Ramos (cell line): ENCODE results near the gene SORCS1.

Source experiments
- in situ Hi-C: fragments of 300-500 bp; cut with MboI; formaldehyde crosslinking; loops from one replicate; pipeline ENCODE4 v1.14.3; 2022; ENCODE audit warnings: low sequenced_read_pairs; ENCODE audit not compliant: unreplicated experiment

SORCS1 gene

DNA sequence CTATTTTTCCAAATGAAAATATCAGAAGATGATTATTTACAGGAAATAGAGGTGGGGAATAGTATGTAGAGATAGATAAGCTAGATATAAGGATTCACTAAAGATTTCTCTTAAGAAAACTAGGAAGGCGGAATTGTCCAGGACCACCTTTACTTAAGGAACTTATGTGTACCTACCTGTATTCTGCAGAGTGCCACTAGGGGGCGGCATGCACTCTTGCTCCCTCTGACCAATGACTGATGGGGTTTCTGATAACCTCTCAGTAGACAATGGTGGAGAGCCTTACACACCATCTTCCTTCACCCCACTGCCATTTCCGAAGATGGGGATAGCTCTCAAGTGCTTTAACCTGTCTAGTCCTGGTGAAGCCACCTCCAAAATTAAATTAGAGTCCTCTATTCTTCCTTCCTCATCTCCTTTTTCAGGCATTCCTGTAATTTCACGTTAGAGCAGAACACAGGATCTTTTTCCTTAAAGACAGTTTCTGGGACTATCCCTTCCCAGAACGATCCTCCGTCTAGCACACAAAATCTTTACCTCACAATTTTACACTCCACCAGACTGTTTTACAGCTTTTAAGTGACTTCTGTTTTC is 453.1 kb downstream of the SORCS1 start:
- in situ Hi-C loops, result no loop called here

DNA sequence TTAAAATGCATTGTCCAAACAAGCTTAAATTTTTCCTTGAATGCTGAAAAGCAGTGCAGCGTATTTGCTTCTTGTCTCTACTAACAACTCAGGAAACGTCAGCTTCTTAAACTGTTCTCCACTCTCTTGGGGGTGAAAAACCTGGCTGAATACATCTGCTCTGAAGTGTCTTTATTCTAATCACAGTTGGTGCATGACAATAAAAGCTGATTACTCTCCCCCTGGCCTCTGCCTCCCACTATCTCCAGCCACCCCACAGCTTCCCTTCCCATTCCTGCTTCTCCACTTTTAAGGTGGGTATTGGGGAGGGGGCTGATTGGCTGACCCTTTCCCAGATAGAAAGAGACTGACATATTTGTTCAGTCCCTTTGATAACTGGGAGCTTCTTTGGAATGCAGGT is 456.0 kb downstream of the SORCS1 start:
- in situ Hi-C loops, result no loop called here

DNA sequence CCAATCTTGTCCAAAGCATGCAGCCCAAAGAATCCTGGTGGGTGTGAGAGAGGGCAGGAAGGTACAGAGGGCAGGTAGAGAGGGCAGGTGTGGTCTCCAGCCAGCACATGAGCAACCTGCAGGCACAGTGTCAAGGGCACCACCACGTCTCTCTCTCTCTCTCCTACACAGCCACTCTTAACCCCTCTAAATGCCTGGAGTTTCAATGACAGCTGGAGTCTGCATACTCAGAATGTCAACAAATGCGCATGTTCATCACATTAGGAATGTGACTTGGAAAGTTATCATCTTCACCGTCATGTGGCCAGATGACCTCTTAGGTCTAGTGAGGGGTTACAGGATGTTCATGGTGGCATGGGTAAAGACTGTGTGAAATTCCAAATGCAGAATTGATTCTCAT is 456.8 kb downstream of the SORCS1 start:
- in situ Hi-C loops, result no loop called here

DNA sequence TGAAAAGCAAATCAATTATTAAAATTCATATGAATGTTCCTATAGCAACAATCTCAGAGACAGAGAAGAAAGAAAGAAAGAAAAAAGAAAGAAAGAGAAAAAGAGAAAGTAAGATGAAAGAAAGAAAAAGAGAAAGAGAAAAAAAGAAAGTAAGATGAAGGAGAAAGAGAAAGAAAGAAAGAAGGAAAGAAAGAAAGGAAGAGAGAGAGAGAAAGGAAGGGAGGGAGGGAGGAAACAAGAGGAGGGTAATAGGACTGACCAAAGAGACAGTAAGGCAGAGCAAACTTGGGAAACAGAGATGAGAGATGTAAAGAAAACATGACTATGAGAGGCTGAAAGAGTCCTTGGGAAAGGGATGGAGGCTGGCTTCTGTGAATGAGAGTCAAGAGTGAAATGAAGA is 458.4 kb downstream of the SORCS1 start:
- in situ Hi-C loops, result no loop called here

DNA sequence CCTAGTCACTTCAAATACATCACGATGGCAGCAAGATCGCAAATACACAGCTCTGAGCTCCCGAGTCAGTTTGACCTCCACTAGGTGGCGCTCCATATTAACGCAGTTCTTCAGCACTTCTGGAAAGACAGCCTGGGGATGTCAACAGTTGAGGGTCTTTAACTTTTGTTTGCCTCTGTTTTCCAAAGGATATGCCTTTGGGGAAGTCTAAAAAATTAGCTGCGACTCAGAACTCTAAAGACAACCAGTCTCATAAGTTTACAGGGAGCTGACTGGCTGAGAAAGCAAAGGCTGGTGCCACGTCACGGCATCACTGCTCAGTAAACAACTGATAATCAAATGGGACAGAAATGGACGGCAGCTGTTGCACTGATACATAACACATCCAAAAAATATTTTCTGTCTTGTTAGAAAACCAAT is 458.8 kb downstream of the SORCS1 start:
- in situ Hi-C loops, result no loop called here

DNA sequence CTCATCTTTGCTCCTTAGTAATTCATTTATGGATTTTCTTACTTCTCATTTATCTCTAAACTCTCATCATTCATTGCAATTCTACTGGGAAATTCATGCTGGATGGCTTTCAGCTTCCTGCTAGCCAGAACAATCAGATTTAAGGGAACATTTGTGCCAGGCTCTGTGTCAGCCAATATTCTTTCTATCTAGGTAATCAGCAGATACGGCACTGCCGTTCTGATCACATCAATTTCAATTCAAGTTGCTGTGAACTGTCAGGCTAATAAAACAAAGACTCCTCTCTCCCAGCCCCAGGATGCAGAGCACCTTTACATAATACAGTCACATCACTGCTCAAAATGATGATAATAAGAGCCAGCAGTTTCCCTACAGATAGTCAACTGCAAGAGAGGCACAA is 468.3 kb downstream of the SORCS1 start:
- in situ Hi-C loops, result no loop called here

DNA sequence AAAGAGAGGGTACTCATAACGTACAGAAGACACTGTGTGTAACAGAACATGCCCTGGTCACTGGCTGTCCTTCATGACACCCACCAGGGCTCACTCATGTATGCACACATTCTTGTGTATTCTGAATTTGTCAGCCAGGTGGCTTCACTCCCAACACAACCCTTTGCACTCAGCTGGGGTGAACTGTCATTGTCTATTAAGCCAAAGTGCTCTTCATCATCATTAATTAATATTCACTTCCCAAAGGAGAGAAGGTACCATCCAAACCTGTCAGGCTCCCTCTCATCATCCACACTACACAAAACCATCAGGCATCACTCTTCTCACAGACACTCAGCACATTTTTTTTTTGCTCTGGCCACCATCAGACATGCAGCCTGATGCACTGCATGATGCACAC is 469.8 kb downstream of the SORCS1 start:
- in situ Hi-C loops, result no loop called here

DNA sequence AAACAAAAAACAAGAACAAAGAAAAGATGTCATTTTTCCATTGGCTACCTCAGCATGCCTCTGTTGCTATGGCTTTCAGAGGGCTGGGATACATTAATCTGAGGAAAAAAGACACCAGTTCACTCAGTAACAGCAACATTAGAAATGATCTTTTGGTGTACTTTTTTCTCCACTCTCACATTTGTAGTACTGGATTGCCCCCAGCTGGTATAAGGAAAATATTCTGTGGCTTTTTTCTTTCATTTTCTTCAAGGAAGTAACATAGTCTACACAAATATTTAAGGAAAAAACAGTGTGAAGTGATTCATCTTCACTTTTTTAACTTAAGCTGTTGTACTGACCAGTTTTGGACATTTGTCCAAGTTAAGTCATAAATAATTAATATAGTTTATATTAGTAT is 482.3 kb downstream of the SORCS1 start:
- in situ Hi-C loops, result no loop called here

DNA sequence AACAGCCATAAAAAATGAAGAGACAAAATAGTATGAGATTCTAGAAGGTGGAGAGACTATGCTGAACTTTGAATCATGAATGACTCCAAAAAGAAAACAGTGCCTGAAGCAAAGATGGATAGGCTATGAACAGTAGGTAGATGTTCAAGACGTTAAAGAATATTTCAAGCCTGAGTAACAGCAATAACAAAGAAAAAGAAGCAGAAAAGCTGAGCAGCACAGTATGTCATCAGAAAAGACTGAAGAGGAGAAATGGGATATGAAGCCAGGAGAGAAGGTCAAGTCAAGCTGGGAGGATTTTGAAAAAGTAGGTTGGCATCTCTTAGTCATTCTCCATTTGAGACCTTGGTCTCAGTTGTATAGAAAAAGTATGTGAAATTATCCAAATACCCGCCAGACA is 484.4 kb downstream of the SORCS1 start:
- in situ Hi-C loops, result no loop called here

DNA sequence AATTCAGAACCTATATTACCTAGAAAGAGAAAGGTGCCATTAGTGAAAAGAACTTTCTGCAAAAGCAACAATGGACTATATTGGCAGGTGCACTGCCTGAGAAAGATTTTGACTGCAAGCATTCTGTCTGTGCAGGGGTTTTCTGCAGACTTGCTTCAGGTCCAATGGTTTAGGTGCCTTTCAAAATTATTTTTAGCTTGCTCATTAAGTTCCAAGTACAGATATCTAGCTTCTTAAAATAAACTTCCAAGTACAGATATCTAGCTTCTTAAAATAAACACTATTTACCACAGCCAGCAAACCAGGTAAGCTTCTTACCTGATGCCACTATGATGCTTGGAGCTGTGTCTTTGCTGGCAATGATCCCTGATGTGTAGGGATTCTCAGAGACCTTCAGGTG is 485.2 kb downstream of the SORCS1 start:
- in situ Hi-C loops, result no loop called here

DNA sequence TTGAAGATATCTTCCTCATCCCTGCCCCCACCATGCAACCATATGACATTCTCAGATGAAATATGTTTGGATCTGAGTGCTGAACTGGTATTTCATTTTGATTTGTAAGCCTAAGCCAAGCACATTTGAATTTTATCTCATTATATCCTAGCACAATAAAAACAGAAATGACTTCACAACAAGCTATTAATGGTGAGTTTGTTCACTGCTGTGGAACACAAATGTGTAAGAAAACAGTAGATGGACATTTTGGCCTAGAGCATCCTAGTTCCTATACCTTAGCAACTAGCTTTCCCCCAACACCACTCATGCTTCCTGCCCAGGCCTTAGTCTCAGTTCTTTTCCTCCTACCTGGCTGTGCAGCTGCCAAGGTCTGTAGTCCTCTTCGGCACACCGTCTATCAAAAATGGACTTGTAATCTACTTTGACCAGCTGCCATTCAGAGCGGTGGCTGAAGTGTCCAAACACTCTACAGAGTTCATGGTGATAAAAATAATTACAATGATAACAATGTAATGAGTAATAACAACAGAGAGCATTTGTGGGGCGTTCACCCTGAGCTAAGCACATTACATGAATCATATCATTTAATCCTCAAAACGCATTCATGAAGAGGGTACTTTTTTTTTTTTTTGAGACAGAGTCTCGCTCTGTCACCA is 491.9 kb downstream of the SORCS1 start:
- in situ Hi-C loops, result no loop called here

DNA sequence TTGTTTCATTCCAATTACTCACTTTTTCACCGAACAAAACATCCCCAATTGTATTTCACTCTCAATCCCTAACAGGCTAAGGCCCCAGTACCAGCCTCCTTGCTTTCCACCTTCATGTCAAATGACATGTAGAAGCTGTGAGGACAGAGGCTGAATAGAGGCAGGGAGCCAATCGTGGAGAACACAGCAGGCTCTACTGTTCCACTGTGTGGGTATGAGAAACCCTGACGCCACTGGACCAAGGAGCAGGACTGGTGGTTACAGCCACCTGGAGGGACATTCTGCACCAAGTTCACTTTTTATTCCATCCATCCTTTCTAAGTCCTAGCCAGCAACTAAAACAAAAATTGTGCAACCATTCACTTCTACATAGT is 502.8 kb downstream of the SORCS1 start:
- in situ Hi-C loops, result no loop called here

DNA sequence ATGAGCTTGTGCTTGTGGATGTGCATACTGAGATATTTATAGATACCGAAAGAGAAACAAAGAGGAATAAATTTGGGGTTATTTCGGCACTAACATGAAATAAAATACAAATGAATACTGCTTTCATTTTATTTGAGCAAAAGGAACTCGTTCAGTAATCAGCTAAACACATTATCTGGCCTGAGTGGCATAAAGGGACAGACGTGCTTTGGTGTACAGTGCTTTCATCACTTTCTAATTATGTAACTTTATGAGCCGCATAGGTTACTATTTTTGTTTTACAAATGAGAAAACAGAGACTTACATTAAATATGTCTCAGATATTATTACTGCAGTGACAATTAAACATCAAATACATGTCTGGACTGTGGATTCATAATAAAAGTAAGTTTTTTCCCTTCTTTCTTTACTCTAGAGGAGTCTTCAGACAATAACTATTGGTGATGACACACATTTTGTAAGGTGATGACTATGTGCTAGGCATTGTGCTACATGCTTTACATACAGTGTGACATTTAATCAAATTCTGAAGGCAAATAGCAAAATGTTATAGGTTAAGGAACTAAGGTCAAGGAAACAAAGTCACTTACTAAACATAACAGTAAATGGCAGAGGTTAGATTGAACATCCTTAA is 503.3 kb downstream of the SORCS1 start:
- in situ Hi-C loops, result no loop called here

DNA sequence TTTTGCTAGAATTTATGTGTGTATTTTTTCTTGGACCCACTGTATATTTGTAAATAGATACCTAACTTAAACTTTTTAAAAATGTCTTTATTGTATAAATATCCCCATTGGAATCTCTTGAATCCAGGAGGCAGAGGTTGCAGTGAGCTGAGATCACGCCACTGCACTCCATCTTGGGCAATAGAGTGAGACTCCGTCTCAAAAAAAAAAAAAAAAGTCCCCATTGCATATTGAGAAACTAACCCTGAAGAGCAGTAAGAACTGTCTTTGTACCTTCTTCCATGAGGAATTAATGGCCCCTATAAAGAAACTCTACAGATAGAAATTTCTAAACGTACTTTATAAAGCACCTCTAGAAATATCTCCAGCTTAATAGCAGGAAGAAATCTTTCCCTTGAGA is 504.0 kb downstream of the SORCS1 start:
- in situ Hi-C loops, result no loop called here

DNA sequence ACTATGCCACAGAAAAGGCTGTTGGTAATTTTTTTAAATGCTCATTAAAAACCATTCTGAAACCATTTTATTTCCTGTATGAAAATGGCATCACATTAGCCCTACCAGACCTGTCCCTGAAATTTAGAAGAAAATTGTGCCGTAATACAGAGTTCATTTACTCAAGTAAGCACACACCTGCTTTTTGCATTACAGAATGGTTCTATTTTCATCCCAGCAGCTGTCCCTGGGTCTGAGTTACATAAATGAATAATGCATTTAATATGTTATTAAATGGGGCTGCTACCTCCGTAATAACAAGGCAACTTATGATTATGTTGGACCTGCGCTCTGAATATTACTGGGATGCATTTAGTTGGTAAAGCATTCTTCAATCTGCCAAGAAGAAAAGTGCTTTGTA is 508.9 kb downstream of the SORCS1 start:
- in situ Hi-C loops, result no loop called here

DNA sequence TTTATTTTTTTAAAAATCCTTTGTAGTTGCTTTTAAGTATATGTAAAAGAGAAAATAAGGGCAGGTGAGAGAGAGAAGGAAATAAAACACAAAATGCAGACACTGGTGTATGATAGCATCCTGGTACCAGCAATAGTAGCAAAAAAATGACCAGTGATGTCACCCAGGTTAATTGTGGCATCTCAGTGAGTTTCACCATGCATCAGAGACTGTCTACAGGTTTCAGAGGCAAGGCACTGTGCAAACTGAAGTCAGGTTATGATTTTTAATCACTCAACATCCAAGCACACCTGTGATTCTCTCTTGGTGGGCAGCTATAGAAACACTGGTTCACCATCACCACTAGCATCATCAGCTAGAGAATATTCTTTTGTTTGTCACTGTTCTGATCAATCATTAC is 509.3 kb downstream of the SORCS1 start:
- in situ Hi-C loops, result no loop called here

DNA sequence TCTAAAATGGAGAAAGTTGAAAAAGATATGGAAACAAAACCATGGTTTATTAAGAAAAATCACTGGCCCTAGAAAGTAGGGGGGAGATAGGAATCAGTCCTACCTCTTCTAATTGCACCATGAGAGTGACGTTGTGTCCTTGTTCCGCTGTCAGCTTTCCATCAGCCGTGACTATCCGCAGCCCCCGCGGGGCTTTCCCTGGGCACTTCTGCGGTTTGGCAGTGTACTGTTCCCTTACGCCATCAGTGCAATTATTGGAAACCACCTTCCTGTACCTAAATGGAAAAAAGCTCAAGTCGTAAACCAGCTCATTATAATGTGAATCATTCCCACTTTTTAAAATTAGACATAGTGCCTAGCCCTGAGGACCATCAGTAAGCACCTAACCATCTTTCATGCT is 512.2 kb downstream of the SORCS1 start:
- in situ Hi-C loops, result no loop called here

DNA sequence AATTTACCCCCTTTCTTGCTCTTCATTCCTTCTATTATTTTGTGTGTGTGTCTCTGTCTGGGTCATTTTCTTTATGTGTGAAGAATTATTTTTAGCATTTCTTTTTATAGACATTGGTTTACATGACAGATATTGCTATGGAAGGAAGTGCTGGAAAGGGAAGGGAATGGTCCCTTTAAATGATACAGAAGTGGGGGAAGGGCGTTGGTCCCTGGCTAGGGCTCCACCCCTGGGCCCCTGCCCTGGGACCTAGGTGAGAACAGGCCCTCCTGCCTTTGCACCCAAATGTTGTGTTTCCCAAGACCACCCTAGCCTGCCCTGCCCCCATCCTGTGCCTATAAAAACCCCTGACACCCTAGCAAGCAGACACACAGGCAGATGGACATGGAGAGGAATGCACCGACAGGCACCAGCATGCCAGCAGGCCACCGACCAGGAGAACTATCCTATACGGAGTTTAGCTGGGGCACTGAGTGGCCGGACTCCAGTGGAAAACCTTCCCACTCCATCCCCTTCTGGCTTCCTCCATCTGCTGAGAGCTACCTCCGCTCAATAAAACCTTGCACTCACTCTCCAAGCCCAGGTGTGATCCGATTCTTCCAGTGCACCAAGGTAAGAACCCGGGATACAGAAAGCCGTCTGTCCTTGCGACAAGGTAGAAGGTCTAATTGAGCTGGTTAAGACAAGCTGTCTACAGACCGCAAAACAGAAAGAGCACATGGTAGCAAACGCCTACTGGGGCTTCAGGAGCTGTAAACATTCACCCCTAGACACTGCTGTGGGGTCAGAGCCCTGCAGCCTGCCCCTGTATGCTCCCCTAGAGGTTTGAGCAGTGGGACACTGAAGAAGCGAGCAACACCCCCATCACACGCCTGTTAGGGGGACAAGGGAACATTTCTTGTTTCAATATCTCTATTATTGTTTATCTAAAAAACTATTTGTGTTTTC is 515.7 kb downstream of the SORCS1 start:
- in situ Hi-C loops, result no loop called here

DNA sequence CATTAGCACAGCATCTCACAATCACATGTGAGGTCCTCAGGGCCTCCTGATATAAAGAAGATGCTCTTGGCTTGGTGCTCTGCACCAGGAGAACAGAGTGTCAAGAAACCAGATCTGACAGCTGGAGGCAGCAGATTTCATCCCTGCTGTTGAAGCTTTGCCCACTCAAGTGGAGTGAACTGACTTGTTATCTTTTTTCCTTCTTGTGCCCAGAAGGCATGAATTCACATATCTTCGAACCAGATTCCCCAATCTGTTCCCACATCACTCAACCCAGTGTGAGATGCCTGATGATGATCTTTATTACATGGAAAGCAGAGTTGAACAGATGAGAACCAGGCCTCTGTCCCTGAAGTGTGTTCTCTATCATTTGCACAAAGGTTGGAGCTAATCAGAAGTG is 521.0 kb downstream of the SORCS1 start:
- in situ Hi-C loops, result no loop called here

DNA sequence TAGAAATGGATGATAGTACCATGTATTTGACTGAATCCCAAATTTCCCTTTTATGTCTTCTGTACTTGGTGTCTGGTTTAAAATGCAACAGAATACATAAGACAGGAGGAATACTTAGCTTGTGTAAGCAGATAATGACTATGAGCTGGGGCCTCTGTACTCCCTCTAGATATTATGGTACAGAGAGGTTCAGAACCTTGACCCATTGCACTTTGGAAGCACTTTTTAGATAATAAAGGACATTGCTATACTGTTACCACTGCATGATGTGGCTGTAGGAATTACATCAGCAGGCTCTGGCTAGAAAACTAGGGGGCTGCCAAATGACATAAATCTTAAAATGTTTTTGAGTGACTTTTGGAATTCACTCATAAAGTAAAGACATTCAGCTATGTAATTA is 526.6 kb downstream of the SORCS1 start:
- in situ Hi-C loops, result no loop called here
